ENCODE results near the gene R3HDM2. TPM values are rescaled to one million over a fixed set of nuclear protein-coding genes. Genes with fewer than 3 reads are reported as not detected.

R3HDM2 gene
- total RNA-seq, 4 donors from 2014 or later, result 30.3 to 41.5 (median 35.1) TPM

DNA sequence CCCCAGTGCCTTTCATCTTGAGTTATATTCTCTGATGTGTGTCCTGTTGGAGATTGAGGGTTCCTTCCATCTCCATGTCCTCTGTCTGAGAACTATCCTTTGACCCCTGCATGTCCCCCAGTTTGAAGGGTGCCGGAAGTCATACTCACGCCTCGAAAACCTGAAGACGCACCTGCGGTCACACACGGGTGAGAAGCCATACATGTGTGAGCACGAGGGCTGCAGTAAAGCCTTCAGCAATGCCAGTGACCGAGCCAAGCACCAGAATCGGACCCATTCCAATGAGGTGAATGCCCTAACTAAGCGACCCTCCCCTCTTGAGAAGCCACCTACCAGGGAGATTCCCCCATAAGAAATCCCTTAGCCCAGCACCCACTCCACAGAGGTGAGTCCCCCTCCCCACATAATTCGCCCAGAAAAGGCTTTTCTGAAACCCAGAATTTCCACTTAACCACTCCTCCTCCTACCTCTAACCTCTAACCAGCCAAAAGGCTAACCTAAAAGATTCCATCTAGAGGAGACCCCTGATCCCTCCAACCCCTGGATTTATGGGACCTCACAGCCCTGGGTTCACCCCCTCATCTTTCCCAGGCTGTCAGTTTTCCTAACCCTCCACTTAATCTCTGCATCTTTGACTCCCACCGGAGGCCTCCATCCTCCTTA, 36.5 kb upstream of the R3HDM2 start:
- WGBS, result 92% methylated on average over 12 of the region's 12 CpGs
- DNase-seq (ENCODE audit: extremely low spot score), result no peak
- TF ChIP-seq POLR2AphosphoS5 (IDR thresholded peaks at IDR 0.05), result no peak
- no peak for TF ChIP-seq POLR2A (IDR thresholded peaks at IDR 0.05; ENCODE audit: low read depth)
- no peak for TF ChIP-seq EP300 (IDR thresholded peaks at IDR 0.05)
- no peak for TF ChIP-seq CTCF (IDR thresholded peaks at IDR 0.05)
- intact Hi-C loops (cut with DNase I), result no loop called here
- H3K36me3 ChIP-seq, result no peaks in the 10 kb centered on the region
- H3K9me3 ChIP-seq, result no peaks in the 10 kb centered on the region
- H3K4me3 ChIP-seq, result no peak overlapping the region
- peaks cover 0 to 7% (median 6%) of the 10 kb centered on the region in 4 donors for H3K4me1 ChIP-seq
- peaks cover 0 to 53% (median 5%) of the 10 kb centered on the region in 4 donors for H3K27me3 ChIP-seq
- H3K27ac ChIP-seq (replicated peaks in 1 of 4), result no peak overlapping the region

GRCh38 chr12:57465747-57466505, 35.1 kb upstream of the R3HDM2 start:
- 80% methylated on average over 12 of the region's 14 CpGs for WGBS
- H3K9me3 ChIP-seq, result no peaks in the 10 kb centered on the region
- peaks cover 0 to 46% (median 3%) of the 10 kb centered on the region in 4 donors for H3K27me3 ChIP-seq
- H3K4me3 ChIP-seq, result no peak overlapping the region
- no peaks in the 10 kb centered on the region for H3K36me3 ChIP-seq
- DNase-seq (ENCODE audit: extremely low spot score), result no peak
- TF ChIP-seq EP300 (IDR thresholded peaks at IDR 0.05) (no peak), POLR2A (IDR thresholded peaks at IDR 0.05; ENCODE audit: low read depth) (no peak), CTCF (IDR thresholded peaks at IDR 0.05) (no peak), POLR2AphosphoS5 (IDR thresholded peaks at IDR 0.05) (no peak)
- peaks cover 6 to 21% (median 19%) of the 10 kb centered on the region in 4 donors for H3K4me1 ChIP-seq
- no peak overlapping the region for H3K27ac ChIP-seq (replicated peaks in 1 of 4)
- intact Hi-C loops (cut with DNase I), result no loop called here

DNA sequence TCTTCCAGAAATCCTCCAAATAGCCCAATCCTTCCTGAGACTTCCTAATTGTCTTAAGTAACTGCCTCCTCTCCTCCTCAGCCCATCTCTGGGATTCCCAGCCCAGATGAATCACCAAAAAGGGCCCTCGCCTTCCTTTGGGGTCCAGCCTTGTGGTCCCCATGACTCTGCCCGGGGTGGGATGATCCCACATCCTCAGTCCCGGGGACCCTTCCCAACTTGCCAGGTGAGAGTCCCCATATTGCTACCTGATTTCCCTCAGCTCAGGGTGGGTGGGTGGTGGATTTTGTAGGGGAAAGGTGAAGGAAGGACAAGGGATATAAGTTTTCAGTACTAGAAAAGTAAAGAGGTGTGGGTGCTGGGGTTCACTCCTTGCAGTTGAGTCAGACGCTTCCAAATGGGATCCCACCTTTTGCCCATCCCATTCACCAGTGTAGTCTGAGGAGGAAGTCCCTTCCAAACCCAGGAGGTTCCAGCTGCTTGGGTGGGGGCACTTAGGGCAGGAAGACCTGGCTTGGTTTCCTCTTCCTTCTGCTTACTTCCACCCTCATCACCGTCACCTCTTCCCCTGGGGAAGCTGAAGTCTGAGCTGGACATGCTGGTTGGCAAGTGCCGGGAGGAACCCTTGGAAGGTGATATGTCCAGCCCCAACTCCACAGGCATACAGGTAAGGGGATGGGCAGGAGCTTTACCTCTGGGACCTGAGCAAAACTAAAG, 34.3 kb upstream of the R3HDM2 start:
- DNase-seq (ENCODE audit: extremely low spot score), result no peak
- Histone ChIP-seq H3K4me1 (peaks cover 13 to 29% (median 26%) of the 10 kb centered on the region in 4 donors), H3K27me3 (peaks cover 0 to 45% (median 4%) of the 10 kb centered on the region in 4 donors), H3K27ac (replicated peaks in 1 of 4) (no peak overlapping the region), H3K36me3 (no peaks in the 10 kb centered on the region), H3K9me3 (no peaks in the 10 kb centered on the region), H3K4me3 (no peak overlapping the region)
- intact Hi-C loops (cut with DNase I), result no loop called here
- TF ChIP-seq POLR2AphosphoS5 (IDR thresholded peaks at IDR 0.05) (no peak), CTCF (IDR thresholded peaks at IDR 0.05) (no peak), EP300 (IDR thresholded peaks at IDR 0.05) (no peak), POLR2A (IDR thresholded peaks at IDR 0.05; ENCODE audit: low read depth) (no peak)
- 83% methylated on average over 6 of the region's 6 CpGs for WGBS

GRCh38 chr12:57464569-57464968, 33.7 kb upstream of the R3HDM2 start:
- no peak for DNase-seq (ENCODE audit: extremely low spot score)
- Histone ChIP-seq H3K4me3 (no peak overlapping the region), H3K36me3 (no peaks in the 10 kb centered on the region), H3K9me3 (no peaks in the 10 kb centered on the region), H3K27ac (replicated peaks in 1 of 4) (no peak overlapping the region), H3K27me3 (peaks cover 0 to 39% (median 4%) of the 10 kb centered on the region in 4 donors), H3K4me1 (peaks cover 16 to 35% (median 31%) of the 10 kb centered on the region in 4 donors)
- intact Hi-C loops (cut with DNase I), result no loop called here
- no peak for TF ChIP-seq POLR2AphosphoS5 (IDR thresholded peaks at IDR 0.05)
- 95% methylated on average over 12 of the region's 12 CpGs for WGBS

DNA sequence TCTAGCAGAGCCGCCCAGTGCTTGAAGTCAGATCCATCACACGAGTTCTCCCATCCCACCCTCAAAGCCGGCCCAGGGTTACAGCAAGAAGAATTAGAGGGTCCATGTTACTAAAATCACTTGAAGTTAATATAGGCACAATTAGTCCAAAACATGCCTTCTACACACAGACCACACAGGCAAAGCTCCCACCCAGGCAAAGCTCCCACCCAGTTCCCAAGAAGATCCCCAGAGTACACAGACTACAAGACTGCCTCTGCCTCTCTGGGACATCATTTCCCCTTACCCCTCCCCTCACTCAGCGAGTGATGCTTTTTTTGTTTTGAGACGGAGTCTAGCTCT, 32.0 kb upstream of the R3HDM2 start:
- TF ChIP-seq EP300 (IDR thresholded peaks at IDR 0.05), result no peak
- no peak for TF ChIP-seq POLR2A (IDR thresholded peaks at IDR 0.05; ENCODE audit: low read depth)
- no peak for TF ChIP-seq POLR2AphosphoS5 (IDR thresholded peaks at IDR 0.05)
- no peak for TF ChIP-seq CTCF (IDR thresholded peaks at IDR 0.05)
- no peaks in the 10 kb centered on the region for H3K36me3 ChIP-seq
- H3K9me3 ChIP-seq, result no peaks in the 10 kb centered on the region
- peaks cover 23 to 44% (median 40%) of the 10 kb centered on the region in 4 donors for H3K4me1 ChIP-seq
- intact Hi-C loops (cut with DNase I), result no loop called here
- peaks cover 0 to 23% (median 4%) of the 10 kb centered on the region in 4 donors for H3K27me3 ChIP-seq
- peak overlapping the region; percentile 80 to 85 (median 82) for H3K27ac ChIP-seq (replicated peaks in 1 of 4)
- WGBS, result 37% methylated on average over 3 of the region's 5 CpGs
- no peak for DNase-seq (ENCODE audit: extremely low spot score)
- peak overlapping the region; percentile 64 to 79 (median 66) for H3K4me3 ChIP-seq

All from esophagus muscularis mucosa (tissue), 4 donors.